Trophoblast cell (in vitro differentiated cells and primary cell): ENCODE measurements around the gene MDFIC2.

Experiments used
- DNase-seq, 2 donors: peaks; one replicate each; pipeline ENCODE4 v3.0.0-alpha.2; 2016
- H2AFZ ChIP-seq: 2 replicates; pipeline ENCODE4 v1.6.1; 2013; ENCODE audit warnings: low read length, moderate library complexity, mild to moderate bottlenecking; ENCODE audit not compliant: insufficient read depth, poor library complexity
- H2AK5ac ChIP-seq: 2 replicates; pipeline ENCODE4 v1.6.1; 2013; ENCODE audit warnings: mild to moderate bottlenecking, low read length
- H2BK120ac ChIP-seq: 2 replicates; pipeline ENCODE4 v1.6.1; 2013; ENCODE audit warnings: low read length, mild to moderate bottlenecking, moderate library complexity; ENCODE audit not compliant: insufficient read depth, poor library complexity
- H2BK12ac ChIP-seq: 2 replicates; pipeline ENCODE4 v1.6.1; 2013; ENCODE audit warnings: mild to moderate bottlenecking, low read length, moderate library complexity
- H2BK5ac ChIP-seq: 2 replicates; pipeline ENCODE4 v1.6.1; 2013; ENCODE audit warnings: low read length, low read depth, moderate library complexity, mild to moderate bottlenecking; ENCODE audit not compliant: poor library complexity
- H3K14ac ChIP-seq: 2 replicates; pipeline ENCODE4 v1.6.1; 2013; ENCODE audit warnings: mild to moderate bottlenecking, low read length
- H3K18ac ChIP-seq: 2 replicates; pipeline ENCODE4 v1.6.1; 2013; ENCODE audit warnings: mild to moderate bottlenecking, low read length
- H3K23ac ChIP-seq: 2 replicates; pipeline ENCODE4 v1.6.1; 2013; ENCODE audit warnings: low read length
- H3K27ac ChIP-seq: 2 replicates; pipeline ENCODE4 v1.5.1; 2013; ENCODE audit warnings: low read depth, mild to moderate bottlenecking, inconsistent platforms, low read length, moderate library complexity
- H3K27me3 ChIP-seq: 2 replicates; pipeline ENCODE4 v1.6.1; 2013; ENCODE audit warnings: inconsistent platforms, mild to moderate bottlenecking, low read length, moderate library complexity; ENCODE audit not compliant: insufficient read depth
- H3K36me3 ChIP-seq, 2 experiments: 1 replicate in 1 of 2; 2 replicates in 1 of 2; pipeline ENCODE4 v1.6.1; 2013; ENCODE audit warnings: low read length in 2 of 2, mild to moderate bottlenecking in 2 of 2, moderate library complexity in 1 of 2; ENCODE audit not compliant: insufficient read depth in 2 of 2, control insufficient read depth in 1 of 2
- H3K4ac ChIP-seq: 2 replicates; pipeline ENCODE4 v1.6.1; 2013; ENCODE audit warnings: low read depth, mild to moderate bottlenecking, low read length, moderate library complexity
- H3K4me1 ChIP-seq, 2 experiments: 1 replicate in 1 of 2; 2 replicates in 1 of 2; pipeline ENCODE4 v1.6.1; 2013; ENCODE audit warnings: low read length in 2 of 2, mild to moderate bottlenecking in 2 of 2, moderate library complexity in 1 of 2; ENCODE audit not compliant: insufficient read depth in 2 of 2, control insufficient read depth in 1 of 2
- H3K4me2 ChIP-seq: 2 replicates; pipeline ENCODE4 v1.6.1; 2013; ENCODE audit warnings: inconsistent platforms, mild to moderate bottlenecking, low read length, moderate library complexity
- H3K4me3 ChIP-seq: 2 replicates; pipeline ENCODE4 v1.5.1; 2013; ENCODE audit warnings: mild to moderate bottlenecking, low read depth, low read length, inconsistent platforms
- H3K79me1 ChIP-seq: one replicate; pipeline ENCODE4 v1.6.1; 2013; ENCODE audit warnings: low read length
- H3K79me2 ChIP-seq: 2 replicates; pipeline ENCODE4 v1.6.1; 2013; ENCODE audit warnings: low read length, mild to moderate bottlenecking; ENCODE audit not compliant: control insufficient read depth, insufficient read depth, poor library complexity
- H3K9ac ChIP-seq: 2 replicates; pipeline ENCODE4 v1.6.1; 2013; ENCODE audit warnings: mild to moderate bottlenecking, low read length
- H3K9me3 ChIP-seq: 2 replicates; pipeline ENCODE4 v1.6.1; 2013; ENCODE audit warnings: low read depth, mild to moderate bottlenecking, control low read depth, inconsistent platforms, low read length; ENCODE audit not compliant: insufficient read depth
- H4K12ac ChIP-seq: 2 replicates; pipeline ENCODE4 v1.6.1; 2013; ENCODE audit warnings: low read depth, mild to moderate bottlenecking, low read length, moderate library complexity
- H4K8ac ChIP-seq: 2 replicates; pipeline ENCODE4 v1.6.1; 2013; ENCODE audit warnings: low read depth, mild to moderate bottlenecking, low read length, moderate library complexity
- H4K91ac ChIP-seq: one replicate; pipeline ENCODE4 v1.6.1; 2013; ENCODE audit warnings: low read depth, mild to moderate bottlenecking, low read length, moderate library complexity
- WGBS: extraction: QIAGEN DNeasy Blood & Tissue Kit; methylation state at CpG from one replicate; pipeline ENCODE4 v1.1.7; 2013; ENCODE audit warnings: missing lambda C conversion rate; ENCODE audit not compliant: insufficient read length, insufficient coverage; ENCODE audit errors: extremely low coverage; 5-methylcytosine and 5-hydroxymethylcytosine counted together

MDFIC2 gene

DNA sequence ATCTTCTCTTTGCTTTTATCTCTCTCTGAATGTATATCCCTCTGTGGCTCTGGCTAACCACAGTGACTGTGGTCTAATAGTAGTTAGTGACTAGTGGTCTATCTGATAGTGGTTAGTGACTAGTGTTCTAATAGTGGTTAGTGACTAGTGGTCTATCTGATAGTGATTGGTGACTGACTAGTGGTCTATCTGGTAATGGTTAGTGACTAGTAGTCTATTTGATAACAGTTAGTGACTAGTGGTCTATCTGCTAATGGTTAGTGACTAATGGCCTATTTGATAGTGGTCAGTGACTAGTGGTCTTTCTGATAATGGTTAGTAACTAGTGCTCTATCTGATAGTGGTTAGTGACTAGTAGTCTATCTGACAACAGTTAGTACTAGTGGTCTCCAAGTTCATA lies 110.5 kb downstream of the MDFIC2 start:
- H3K36me3 ChIP-seq = no peaks in the 10 kb centered on the region
- H4K8ac ChIP-seq = no peak overlapping the region
- H2AFZ ChIP-seq = no peak overlapping the region
- H2BK120ac ChIP-seq = no peak overlapping the region
- no peaks in the 10 kb centered on the region for H3K79me2 ChIP-seq
- no peaks in the 10 kb centered on the region for H3K27me3 ChIP-seq
- no peak overlapping the region for H4K12ac ChIP-seq
- H4K91ac ChIP-seq = no peak overlapping the region
- no peak overlapping the region for H2BK5ac ChIP-seq
- H3K4me1 ChIP-seq = no peaks in the 10 kb centered on the region
- no peak overlapping the region for H3K23ac ChIP-seq
- no peaks in the 10 kb centered on the region for H3K9me3 ChIP-seq
- H3K18ac ChIP-seq = no peak overlapping the region
- no peak overlapping the region for H3K4me2 ChIP-seq
- no peak overlapping the region for H2BK12ac ChIP-seq
- no peaks in the 10 kb centered on the region for H3K79me1 ChIP-seq
- H3K4ac ChIP-seq = no peak overlapping the region
- H2AK5ac ChIP-seq = no peak overlapping the region
- H3K14ac ChIP-seq = no peak overlapping the region
- no peak overlapping the region for H3K4me3 ChIP-seq
- H3K9ac ChIP-seq = no peak overlapping the region
- DNase-seq = no peak
- no peak overlapping the region for H3K27ac ChIP-seq

GRCh38 chr3:70189884-70190473 lies 122.5 kb downstream of the MDFIC2 start:
- Histone ChIP-seq H3K36me3 (no peaks in the 10 kb centered on the region), H4K12ac (no peak overlapping the region), H4K8ac (no peak overlapping the region), H2AK5ac (no peak overlapping the region), H3K9me3 (no peaks in the 10 kb centered on the region), H3K4me1 (no peaks in the 10 kb centered on the region), H2BK120ac (no peak overlapping the region), H2BK5ac (no peak overlapping the region), H3K23ac (no peak overlapping the region), H3K4me3 (no peak overlapping the region), H3K18ac (no peak overlapping the region), H3K79me1 (no peaks in the 10 kb centered on the region), H3K27me3 (no peaks in the 10 kb centered on the region), H2AFZ (no peak overlapping the region), H3K4ac (no peak overlapping the region), H3K4me2 (no peak overlapping the region), H3K9ac (no peak overlapping the region), H3K14ac (no peak overlapping the region), H3K27ac (no peak overlapping the region), H3K79me2 (no peaks in the 10 kb centered on the region), H4K91ac (no peak overlapping the region), H2BK12ac (no peak overlapping the region)
- no peak for DNase-seq

- H3K4me3 ChIP-seq = no peak overlapping the region
- H3K4me2 ChIP-seq = no peak overlapping the region
- no peaks in the 10 kb centered on the region for H3K36me3 ChIP-seq
- H3K9ac ChIP-seq = no peak overlapping the region
- H3K4me1 ChIP-seq = no peaks in the 10 kb centered on the region
- H2AFZ ChIP-seq = no peak overlapping the region
- no peaks in the 10 kb centered on the region for H3K9me3 ChIP-seq
- H2BK5ac ChIP-seq = no peak overlapping the region
- H2AK5ac ChIP-seq = no peak overlapping the region
- no peak overlapping the region for H4K12ac ChIP-seq
- no peak overlapping the region for H2BK12ac ChIP-seq
- H3K14ac ChIP-seq = no peak overlapping the region
- no peak overlapping the region for H4K8ac ChIP-seq
- no peak for DNase-seq
- no peak overlapping the region for H3K4ac ChIP-seq
- H4K91ac ChIP-seq = no peak overlapping the region
- no peaks in the 10 kb centered on the region for H3K79me2 ChIP-seq
- H2BK120ac ChIP-seq = no peak overlapping the region
- no CpG with 5 or more reads among the region's 2 CpGs for WGBS
- H3K18ac ChIP-seq = no peak overlapping the region
- H3K23ac ChIP-seq = no peak overlapping the region
- no peaks in the 10 kb centered on the region for H3K79me1 ChIP-seq
- no peaks in the 10 kb centered on the region for H3K27me3 ChIP-seq
- no peak overlapping the region for H3K27ac ChIP-seq
Observed at GRCh38 chr3:70186221-70186620, 126.2 kb downstream of the MDFIC2 start.

DNA sequence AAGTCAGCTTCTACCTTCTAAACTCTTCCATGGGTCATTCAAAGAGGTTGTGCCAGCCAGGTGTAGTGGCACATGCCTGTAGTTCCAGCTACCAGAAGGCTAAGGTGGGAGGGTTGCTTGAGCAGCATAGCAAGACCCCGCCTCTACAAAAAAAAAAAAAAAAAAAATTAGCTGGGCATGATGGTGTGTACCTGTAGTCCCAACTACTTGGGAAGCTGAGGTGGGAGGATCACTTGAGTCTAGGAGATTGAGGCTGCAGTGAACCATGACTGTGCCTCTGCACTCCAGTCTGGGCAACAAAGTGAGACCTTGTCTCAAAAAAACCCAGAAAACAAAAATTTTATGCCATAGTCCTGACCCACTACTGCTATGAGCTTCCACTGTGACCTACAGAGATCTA lies 126.8 kb downstream of the MDFIC2 start:
- Histone ChIP-seq H2AFZ (no peak overlapping the region), H3K4ac (no peak overlapping the region), H3K79me1 (no peaks in the 10 kb centered on the region), H2AK5ac (no peak overlapping the region), H2BK120ac (no peak overlapping the region), H2BK5ac (no peak overlapping the region), H3K23ac (no peak overlapping the region), H4K91ac (no peak overlapping the region), H4K8ac (no peak overlapping the region), H3K4me3 (no peak overlapping the region), H3K36me3 (no peaks in the 10 kb centered on the region), H3K79me2 (no peaks in the 10 kb centered on the region), H3K4me1 (no peaks in the 10 kb centered on the region), H3K9me3 (no peaks in the 10 kb centered on the region), H3K18ac (no peak overlapping the region), H4K12ac (no peak overlapping the region), H2BK12ac (no peak overlapping the region), H3K9ac (no peak overlapping the region), H3K27ac (no peak overlapping the region), H3K4me2 (no peak overlapping the region), H3K27me3 (no peaks in the 10 kb centered on the region), H3K14ac (no peak overlapping the region)
- DNase-seq = no peak
- no CpG with 5 or more reads among the region's 1 CpG for WGBS
